Spinal cord (tissue), 10 donors: Measurements from ENCODE around the gene ADORA1. TPM values are rescaled to one million over a fixed set of nuclear protein-coding genes. Genes with fewer than 3 reads are reported as not detected.

ENCODE experiments used
- DNase-seq, 6 donors: peaks; one replicate each; pipeline versions ENCODE4 v3.0.0 to v3.0.0-alpha.2; 2013 to 2015; ENCODE audit warnings: low spot score in 6 of 6, low read depth in 4 of 6
- H3K27ac ChIP-seq: one replicate; pipeline ENCODE4 v1.5.1; 2013; ENCODE audit warnings: low read depth, low read length, control low read depth
- H3K27me3 ChIP-seq: one replicate; pipeline ENCODE4 v1.6.1; 2013; ENCODE audit warnings: low read length; ENCODE audit not compliant: control insufficient read depth, insufficient read depth
- H3K36me3 ChIP-seq: one replicate; pipeline ENCODE4 v1.6.1; 2013; ENCODE audit warnings: low read length; ENCODE audit not compliant: control insufficient read depth, insufficient read depth
- H3K4me1 ChIP-seq: one replicate; pipeline ENCODE4 v1.6.1; 2013; ENCODE audit warnings: low read length; ENCODE audit not compliant: control insufficient read depth, insufficient read depth
- H3K4me3 ChIP-seq: one replicate; pipeline ENCODE4 v1.5.1; 2013; ENCODE audit warnings: low read depth, low read length, control low read depth
- H3K9me3 ChIP-seq: one replicate; pipeline ENCODE4 v1.6.1; 2013; ENCODE audit warnings: low read length; ENCODE audit not compliant: control insufficient read depth, insufficient read depth
- WGBS: methylation state at CpG from one replicate; pipeline ENCODE4 v1.1.5; 2013; ENCODE audit warnings: missing lambda C conversion rate; ENCODE audit not compliant: insufficient coverage; 5-methylcytosine and 5-hydroxymethylcytosine counted together
- polyA plus RNA-seq, 2 donors: library from polyadenylated mRNA; unstranded; fragments of 120-200 nt; gene quantifications; one replicate each; pipeline ENCODE4 v1.2.1, GENCODE V29; 2013; ENCODE audit not compliant: insufficient read length in 2 of 2
- total RNA-seq, 2 donors: library from RNA; depleted of rRNA in 1 of 2; stranded (reverse); fragments of 120-200 nt in 1 of 2; fragments of >200 nt in 1 of 2; gene quantifications; one replicate each; pipeline versions ENCODE4 v1.2.3 to v1.2.4, GENCODE V29; 2013 to 2014
- donor health status: healthy.

The ADORA1 gene
- total and polyA plus RNA-seq, 4 donors = 3.1 to 29.7 (median 20.2) TPM

DNA sequence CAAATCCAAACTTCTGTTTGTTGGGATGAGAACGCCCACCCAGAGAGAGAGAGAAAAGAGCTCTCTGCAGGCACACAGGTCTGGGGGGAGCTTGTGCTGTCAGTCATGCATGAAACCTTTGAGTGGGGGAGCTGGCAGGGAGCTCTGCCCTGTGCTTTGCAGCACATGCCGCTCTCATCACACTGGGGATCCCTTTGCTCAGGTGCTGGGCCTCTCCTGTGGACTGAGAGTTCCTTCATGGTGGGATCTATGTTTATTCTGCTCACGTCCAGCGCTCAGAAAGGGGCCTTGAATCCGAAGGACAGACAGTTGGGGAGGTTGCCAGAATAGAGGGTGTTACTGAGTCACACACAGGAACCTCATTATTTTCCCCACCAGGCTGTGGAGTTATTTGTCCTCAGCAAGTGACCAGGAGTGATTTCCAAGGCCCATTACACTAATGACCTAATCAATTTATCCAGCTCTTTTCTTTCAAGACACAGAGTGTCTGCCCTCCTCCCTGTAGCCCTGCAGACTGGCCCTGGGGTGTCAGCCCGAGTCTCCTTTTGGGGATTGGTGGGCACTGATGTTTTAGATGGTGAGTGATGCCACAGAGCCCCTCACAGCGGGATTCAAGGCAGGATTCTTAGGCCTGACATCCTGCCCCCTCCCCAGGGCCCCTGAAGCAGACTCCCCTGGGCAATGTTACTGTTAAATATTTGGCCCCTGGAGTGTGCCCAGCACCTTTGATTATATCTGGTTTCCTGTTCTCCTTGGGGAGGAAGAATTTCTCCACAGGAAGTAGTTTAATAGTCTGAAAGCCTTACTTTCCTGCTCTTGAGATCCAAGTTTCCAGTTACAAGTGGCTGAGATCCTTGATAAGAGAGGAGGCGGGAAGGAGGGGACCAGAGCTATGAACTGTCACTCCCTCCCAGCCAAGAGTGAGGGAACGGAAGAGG is 25.8 kb downstream of the ADORA1 start:
- Histone ChIP-seq H3K4me1 (peaks cover 65% of the 10 kb centered on the region), H3K27ac (peak overlapping the region; percentile 53), H3K27me3 (peaks cover 2% of the 10 kb centered on the region), H3K36me3 (peaks cover 15% of the 10 kb centered on the region), H3K9me3 (no peaks in the 10 kb centered on the region), H3K4me3 (no peak overlapping the region)
- 24% methylated on average over 4 of the region's 9 CpGs for WGBS
- DNase-seq = peak; percentile 62 to 94 (median 73)

DNA sequence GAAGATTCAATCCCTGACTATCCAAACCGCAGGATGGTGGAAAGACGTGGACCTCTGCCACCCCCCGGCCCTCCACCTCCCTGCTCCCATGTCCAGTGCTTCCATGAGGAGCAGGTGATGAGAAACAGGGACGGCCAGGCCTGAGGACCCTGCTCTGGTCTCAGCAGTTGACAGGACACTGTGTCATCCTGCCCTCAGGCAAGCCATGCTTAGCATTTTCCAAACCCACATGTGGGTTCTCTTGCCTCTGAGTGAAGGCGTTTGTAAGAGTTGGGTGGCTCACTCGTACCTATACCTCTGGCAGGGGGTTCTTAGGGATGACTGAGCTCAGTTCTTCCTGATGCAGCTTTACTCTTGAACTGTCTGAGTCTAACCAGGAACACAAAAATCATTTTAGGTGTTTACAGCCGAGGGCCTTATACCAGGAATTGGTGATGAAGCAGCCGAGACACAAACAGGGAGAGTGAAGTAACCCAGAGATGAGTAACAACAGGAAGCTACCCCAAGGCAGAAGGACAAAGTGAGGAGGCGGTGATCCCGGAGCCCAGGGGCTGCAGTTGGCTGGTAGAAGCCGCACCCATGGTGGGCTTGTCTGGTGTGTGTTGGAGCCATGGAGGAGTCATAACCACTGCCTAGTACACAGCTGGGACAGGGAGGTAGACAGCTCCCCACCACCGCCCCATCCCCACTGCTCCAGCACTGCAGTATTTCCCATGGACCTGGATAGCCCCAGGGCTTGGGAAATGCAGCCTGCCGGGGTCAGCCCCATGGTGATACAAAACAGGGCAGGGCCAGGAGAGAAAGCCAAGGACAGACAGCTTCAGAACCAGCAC is 26.7 kb downstream of the ADORA1 start:
- Histone ChIP-seq H3K36me3 (peaks cover 15% of the 10 kb centered on the region), H3K27ac (peak overlapping the region; percentile 53), H3K4me1 (peaks cover 59% of the 10 kb centered on the region), H3K4me3 (no peak overlapping the region), H3K9me3 (no peaks in the 10 kb centered on the region), H3K27me3 (peaks cover 2% of the 10 kb centered on the region)
- DNase-seq = no peak
- WGBS = 82% methylated on average over 12 of the region's 13 CpGs

DNA sequence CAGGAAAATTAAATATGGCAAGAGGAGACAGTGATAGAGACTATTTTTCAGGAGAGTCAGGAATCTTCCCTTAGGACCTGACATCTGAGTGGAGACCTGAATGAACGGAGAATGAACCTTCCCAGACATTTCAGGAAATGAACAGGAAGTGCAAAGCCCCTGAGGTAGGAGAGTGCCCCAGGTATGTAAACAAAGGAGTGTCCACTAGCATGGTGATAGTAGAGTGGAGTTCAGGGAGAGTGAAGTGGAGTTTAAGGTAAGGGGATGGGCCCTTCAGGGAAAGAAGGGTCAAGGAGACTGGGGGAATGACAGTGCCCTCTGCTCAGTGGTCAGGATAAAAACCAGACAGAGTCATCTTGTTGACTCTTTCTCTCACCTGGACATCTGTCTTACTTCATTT is 28.8 kb downstream of the ADORA1 start:
- H3K9me3 ChIP-seq = no peaks in the 10 kb centered on the region
- no peak overlapping the region for H3K27ac ChIP-seq

DNA sequence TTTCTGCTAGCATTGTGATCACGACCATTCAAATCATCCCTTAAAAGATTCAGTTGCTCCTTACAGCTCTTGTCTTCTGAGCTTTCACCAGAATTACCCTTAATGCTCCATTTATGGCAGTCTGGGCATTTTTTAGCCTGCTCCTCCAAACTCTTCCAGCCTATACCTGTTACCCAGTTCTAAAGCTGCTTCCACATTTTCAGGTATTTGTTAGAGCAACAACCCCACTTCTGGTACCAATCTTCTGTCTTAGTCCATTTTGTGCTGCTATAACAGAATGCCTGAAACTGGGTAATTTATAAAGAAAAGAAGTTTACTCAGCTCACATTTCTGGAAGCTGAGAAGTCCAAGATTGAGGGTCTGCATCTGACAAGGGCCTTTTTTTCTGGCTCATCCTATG is 30.9 kb downstream of the ADORA1 start:
- no peak overlapping the region for H3K27ac ChIP-seq
- DNase-seq = no peak

More for the DNA sequence above, 28.8 kb downstream of the ADORA1 start:
- peaks cover 2% of the 10 kb centered on the region for H3K27me3 ChIP-seq
- H3K36me3 ChIP-seq = peaks cover 11% of the 10 kb centered on the region
- WGBS = no CpG with 5 or more reads among the region's 1 CpG
- H3K4me1 ChIP-seq = peaks cover 44% of the 10 kb centered on the region
- no peak overlapping the region for H3K4me3 ChIP-seq
- no peak for DNase-seq

DNA sequence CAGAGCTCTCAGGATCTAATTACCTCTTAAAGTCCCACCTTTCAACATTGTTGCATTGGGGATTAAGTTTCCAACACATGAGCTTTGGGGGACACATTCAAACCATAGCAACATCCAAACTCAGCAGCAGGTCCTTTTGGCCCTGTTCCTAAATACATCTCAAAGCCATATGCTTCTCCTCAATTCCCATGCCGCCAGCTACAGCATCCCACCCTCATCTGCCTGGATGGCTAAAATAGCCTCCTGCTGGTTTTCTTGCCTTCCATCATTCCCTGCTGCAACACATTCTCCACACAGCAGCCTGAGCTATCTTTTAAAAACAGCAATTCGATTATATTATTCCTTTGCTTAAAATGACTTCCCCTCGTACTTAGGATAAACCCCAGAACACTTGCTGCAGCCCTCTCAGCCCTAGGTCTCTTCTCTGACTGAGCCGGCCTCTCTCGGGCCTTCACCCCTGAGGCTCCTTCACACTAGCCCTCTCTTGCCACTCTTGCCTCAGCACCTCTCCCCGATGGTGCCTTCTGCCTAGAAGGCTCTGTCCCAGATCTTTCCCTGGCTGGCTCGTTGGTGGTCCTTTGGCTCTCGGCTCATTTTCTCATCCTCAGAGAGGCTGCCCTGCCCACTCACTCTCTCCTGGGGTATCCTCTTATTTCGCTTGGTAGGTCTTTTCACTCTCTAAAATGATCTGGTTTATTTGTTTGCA is 31.6 kb downstream of the ADORA1 start:
- H3K36me3 ChIP-seq = peaks cover 21% of the 10 kb centered on the region
- no peaks in the 10 kb centered on the region for H3K9me3 ChIP-seq
- H3K4me1 ChIP-seq = peaks cover 17% of the 10 kb centered on the region
- DNase-seq = peak in 2 of 6 donors; percentile 54 to 83
- 72% methylated on average over 7 of the region's 9 CpGs for WGBS
- H3K4me3 ChIP-seq = no peak overlapping the region
- no peak overlapping the region for H3K27ac ChIP-seq
- peaks cover 2% of the 10 kb centered on the region for H3K27me3 ChIP-seq

More for the DNA sequence above, 30.9 kb downstream of the ADORA1 start:
- Histone ChIP-seq H3K27me3 (peaks cover 2% of the 10 kb centered on the region), H3K4me1 (peaks cover 24% of the 10 kb centered on the region), H3K4me3 (no peak overlapping the region), H3K9me3 (no peaks in the 10 kb centered on the region), H3K36me3 (peaks cover 21% of the 10 kb centered on the region)
- 93% methylated on average over 1 of the region's 1 CpG for WGBS

DNA sequence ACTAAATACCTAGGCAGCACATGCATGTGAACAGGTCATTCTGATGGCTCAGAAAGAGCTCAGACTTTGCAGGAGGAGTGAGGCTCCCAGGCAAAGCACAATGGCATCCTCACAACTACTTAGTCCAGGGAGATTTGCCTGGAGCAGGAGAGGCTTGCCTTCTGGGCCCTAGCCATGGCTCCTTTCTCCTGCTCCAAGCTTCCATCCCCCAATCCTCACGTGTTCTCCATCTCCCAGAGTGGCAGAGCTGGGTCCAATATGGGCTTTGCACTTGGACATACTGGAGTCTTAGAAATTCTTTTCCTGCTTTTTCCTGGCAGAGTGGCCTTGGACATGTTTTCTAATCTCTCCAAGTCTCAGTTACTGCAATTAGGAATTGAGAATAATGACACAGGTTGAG is 32.3 kb downstream of the ADORA1 start:
- Histone ChIP-seq H3K36me3 (peaks cover 18% of the 10 kb centered on the region), H3K4me3 (no peak overlapping the region), H3K27me3 (peaks cover 2% of the 10 kb centered on the region), H3K9me3 (no peaks in the 10 kb centered on the region), H3K27ac (no peak overlapping the region), H3K4me1 (peaks cover 10% of the 10 kb centered on the region)
- no peak for DNase-seq
- WGBS = no CpG with 5 or more reads among the region's 1 CpG

DNA sequence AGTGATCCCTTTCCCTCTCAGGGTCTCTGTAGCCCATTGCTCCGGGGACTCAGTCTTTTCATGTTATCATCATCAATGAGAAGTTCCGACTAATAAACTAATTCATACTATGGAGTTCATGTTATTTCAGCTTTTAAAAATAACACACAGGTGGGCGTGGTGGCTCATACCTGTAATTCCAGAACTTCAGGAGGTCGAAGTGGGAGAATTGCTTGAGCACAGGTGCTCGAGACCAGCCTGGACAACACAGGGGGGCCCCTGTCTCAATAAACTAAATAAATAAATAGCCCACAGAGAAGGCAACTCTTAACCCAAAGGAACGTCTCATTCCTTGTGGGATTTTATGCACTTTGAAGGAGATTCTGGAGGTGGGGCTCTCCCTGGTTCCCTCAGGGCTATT is 33.6 kb downstream of the ADORA1 start:
- H3K4me3 ChIP-seq = no peak overlapping the region
- H3K27ac ChIP-seq = no peak overlapping the region
- H3K36me3 ChIP-seq = peaks cover 29% of the 10 kb centered on the region
- no peaks in the 10 kb centered on the region for H3K9me3 ChIP-seq
- WGBS = 100% methylated on average over 1 of the region's 6 CpGs
- peaks cover 2% of the 10 kb centered on the region for H3K27me3 ChIP-seq
- DNase-seq = no peak
- H3K4me1 ChIP-seq = peaks cover 10% of the 10 kb centered on the region

DNA sequence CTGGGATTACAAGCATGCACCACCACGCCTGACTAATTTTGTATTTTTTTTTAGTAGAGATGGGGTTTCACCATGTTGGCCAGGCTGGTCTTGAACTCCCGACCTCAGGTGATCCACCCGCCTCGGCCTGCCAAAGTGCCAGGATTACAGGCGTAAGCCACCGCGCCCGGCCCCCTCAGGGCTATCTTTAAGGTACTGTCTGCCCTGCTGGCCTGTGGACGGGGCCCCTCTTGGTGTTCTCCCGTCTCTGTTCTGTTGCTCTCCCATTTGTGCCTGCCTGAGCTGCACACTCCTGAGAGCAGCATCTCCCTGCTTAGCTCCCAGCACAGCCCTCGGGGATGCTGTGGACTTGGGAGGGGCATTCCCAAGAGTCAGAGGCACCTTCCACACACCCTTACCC is 34.2 kb downstream of the ADORA1 start:
- 94% methylated on average over 9 of the region's 11 CpGs for WGBS
- Histone ChIP-seq H3K36me3 (peaks cover 34% of the 10 kb centered on the region), H3K4me1 (peaks cover 10% of the 10 kb centered on the region), H3K27ac (no peak overlapping the region), H3K27me3 (peaks cover 2% of the 10 kb centered on the region), H3K9me3 (no peaks in the 10 kb centered on the region), H3K4me3 (no peak overlapping the region)
- DNase-seq = no peak

DNA sequence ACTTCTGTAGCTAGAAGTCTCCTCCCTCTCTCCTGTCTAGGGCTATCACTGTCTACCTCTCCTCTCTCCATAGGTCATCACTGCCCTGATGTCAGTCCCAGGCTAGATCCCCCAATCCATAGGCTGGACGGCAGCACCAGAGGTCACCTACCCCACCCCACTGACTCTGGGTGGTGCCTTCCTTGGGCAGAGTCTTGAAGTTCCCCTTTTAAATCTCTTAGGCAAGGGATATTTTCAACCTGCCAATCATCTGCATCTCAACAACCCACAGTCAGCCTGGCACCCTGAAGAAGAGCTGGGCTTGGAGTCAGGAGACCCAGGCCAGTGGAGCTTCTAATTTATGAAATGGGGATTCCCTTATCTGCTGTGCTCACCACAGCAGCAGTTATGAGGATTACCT is 34.9 kb downstream of the ADORA1 start:
- Histone ChIP-seq H3K27ac (no peak overlapping the region), H3K36me3 (peaks cover 38% of the 10 kb centered on the region), H3K4me3 (no peak overlapping the region), H3K27me3 (peaks cover 2% of the 10 kb centered on the region), H3K4me1 (peaks cover 8% of the 10 kb centered on the region), H3K9me3 (no peaks in the 10 kb centered on the region)
- 100% methylated on average over 1 of the region's 1 CpG for WGBS
- no peak for DNase-seq
